Mucosa of rectum (tissue), 2 donors: ENCODE data around the gene RAB37.

Experiments
- H3K27ac ChIP-seq, 2 donors: one replicate each; pipeline ENCODE4 v1.7.0; 2013; ENCODE audit warnings: inconsistent platforms in 2 of 2, low read depth in 2 of 2, low read length in 2 of 2
- H3K27me3 ChIP-seq, 2 donors: one replicate each; pipeline ENCODE4 v1.7.0; 2013; ENCODE audit warnings: low read length in 2 of 2; ENCODE audit not compliant: control insufficient read depth in 2 of 2, insufficient read depth in 2 of 2
- H3K36me3 ChIP-seq, 2 donors: one replicate each; pipeline ENCODE4 v1.7.0; 2013; ENCODE audit warnings: low read length in 2 of 2; ENCODE audit not compliant: control insufficient read depth in 2 of 2, insufficient read depth in 2 of 2
- H3K4me1 ChIP-seq, 2 donors: one replicate each; pipeline ENCODE4 v1.7.0; 2013; ENCODE audit warnings: low read length in 2 of 2, mild to moderate bottlenecking in 1 of 2; ENCODE audit not compliant: control insufficient read depth in 2 of 2, insufficient read depth in 2 of 2
- H3K4me3 ChIP-seq, 2 donors: one replicate each; pipeline ENCODE4 v1.7.0; 2013; ENCODE audit warnings: low read length in 2 of 2
- H3K9ac ChIP-seq, 2 donors: one replicate each; pipeline ENCODE4 v1.7.0; 2013; ENCODE audit warnings: low read length in 2 of 2, low read depth in 1 of 2, mild to moderate bottlenecking in 1 of 2
- H3K9me3 ChIP-seq, 2 donors: one replicate each; pipeline ENCODE4 v1.7.0; 2013; ENCODE audit warnings: low read length in 2 of 2; ENCODE audit not compliant: control insufficient read depth in 2 of 2
- donor health status: healthy.
- donor health status: Normal muscosa, but diverticular disease.

Gene RAB37

DNA sequence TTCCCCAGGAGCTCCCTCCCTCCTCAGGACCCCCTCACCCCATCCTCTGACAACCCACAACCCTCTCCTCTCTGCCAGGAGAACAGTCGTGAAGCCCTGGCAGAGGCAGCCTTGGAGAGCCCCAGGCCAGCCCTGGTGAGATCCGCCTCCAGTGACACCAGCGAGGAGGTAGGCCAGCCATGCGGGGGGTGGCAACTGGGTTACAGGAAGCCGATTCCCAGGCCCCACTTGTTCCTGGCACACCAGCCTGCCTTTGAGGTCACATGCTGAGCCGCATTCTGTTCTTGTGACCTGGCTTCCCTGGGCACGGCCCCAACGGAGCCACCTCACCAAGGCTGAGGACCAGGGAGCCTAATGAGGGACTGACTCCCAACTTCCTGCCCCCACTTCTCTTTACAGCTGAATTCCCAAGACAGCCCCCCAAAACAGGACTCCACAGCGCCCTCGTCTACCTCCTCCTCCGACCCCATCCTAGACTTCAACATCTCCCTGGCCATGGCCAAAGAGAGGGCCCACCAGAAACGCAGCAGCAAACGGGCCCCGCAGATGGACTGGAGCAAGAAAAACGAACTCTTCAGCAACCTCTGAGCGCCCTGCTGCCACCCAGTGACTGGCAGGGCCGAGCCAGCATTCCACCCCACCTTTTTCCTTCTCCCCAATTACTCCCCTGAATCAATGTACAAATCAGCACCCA, 31.2 kb downstream of the RAB37 start:
- H3K9ac ChIP-seq, result no peak overlapping the region
- H3K27ac ChIP-seq, result no peak overlapping the region
- H3K9me3 ChIP-seq, result no peaks in the 10 kb centered on the region
- peaks cover 14 to 16% of the 10 kb centered on the region in 2 donors for H3K4me1 ChIP-seq
- H3K36me3 ChIP-seq, result peaks cover 36 to 56% of the 10 kb centered on the region in 2 donors
- no peaks in the 10 kb centered on the region for H3K27me3 ChIP-seq
- H3K4me3 ChIP-seq, result no peak overlapping the region

GRCh38 chr17:74768763-74769114, 31.7 kb downstream of the RAB37 start:
- no peaks in the 10 kb centered on the region for H3K27me3 ChIP-seq
- H3K9me3 ChIP-seq, result no peaks in the 10 kb centered on the region
- peaks cover 40 to 61% of the 10 kb centered on the region in 2 donors for H3K36me3 ChIP-seq
- H3K27ac ChIP-seq, result no peak overlapping the region
- no peak overlapping the region for H3K4me3 ChIP-seq
- H3K4me1 ChIP-seq, result peaks cover 9 to 11% of the 10 kb centered on the region in 2 donors
- no peak overlapping the region for H3K9ac ChIP-seq

DNA sequence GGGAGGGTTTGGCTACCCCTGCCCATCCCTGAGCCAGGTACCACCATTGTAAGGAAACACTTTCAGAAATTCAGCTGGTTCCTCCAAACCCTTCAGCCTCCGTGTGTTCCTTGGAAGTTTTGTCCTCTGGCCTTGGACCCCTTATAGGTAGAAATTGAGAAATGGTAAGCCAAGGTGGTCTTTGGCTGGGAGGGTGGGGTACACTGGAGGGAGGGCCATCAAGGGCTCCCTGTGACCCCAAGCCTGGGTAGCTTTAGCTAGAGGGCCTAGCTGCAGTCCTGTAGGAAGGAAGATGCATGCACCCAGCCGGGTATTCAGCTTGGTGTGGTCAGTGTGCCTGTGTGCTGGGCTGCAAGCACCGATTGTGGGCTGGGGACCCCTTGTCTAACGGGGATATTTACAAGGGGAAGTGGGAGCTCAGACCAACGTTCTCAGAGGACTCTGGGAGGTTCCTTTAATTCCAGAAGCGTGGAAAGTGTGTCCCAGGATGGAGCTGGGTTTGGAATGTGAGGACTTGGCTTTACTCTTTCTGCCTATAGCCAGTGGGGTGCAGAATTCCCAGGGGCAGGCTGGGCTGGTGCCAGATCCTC, 32.3 kb downstream of the RAB37 start:
- H3K4me3 ChIP-seq, result no peak overlapping the region
- peaks cover 40 to 61% of the 10 kb centered on the region in 2 donors for H3K36me3 ChIP-seq
- H3K9ac ChIP-seq, result no peak overlapping the region
- no peaks in the 10 kb centered on the region for H3K27me3 ChIP-seq
- H3K27ac ChIP-seq, result no peak overlapping the region
- peaks cover 5 to 7% of the 10 kb centered on the region in 2 donors for H3K4me1 ChIP-seq
- no peaks in the 10 kb centered on the region for H3K9me3 ChIP-seq

- peaks cover 40 to 61% of the 10 kb centered on the region in 2 donors for H3K36me3 ChIP-seq
- peak overlapping the region; percentile 16 to 32 for H3K27ac ChIP-seq
Observed at GRCh38 chr17:74769856-74770497, 32.9 kb downstream of the RAB37 start.

GRCh38 chr17:74770498-74771318, 33.7 kb downstream of the RAB37 start:
- Histone ChIP-seq H3K27ac (peak overlapping the region in 1 of 2 donors; percentile 32), H3K9ac (no peak overlapping the region), H3K27me3 (no peaks in the 10 kb centered on the region), H3K4me3 (no peak overlapping the region), H3K9me3 (no peaks in the 10 kb centered on the region), H3K4me1 (peaks cover 7 to 8% of the 10 kb centered on the region in 2 donors), H3K36me3 (peaks cover 40 to 60% of the 10 kb centered on the region in 2 donors)

More at GRCh38 chr17:74769856-74770497, 32.9 kb downstream of the RAB37 start:
- H3K4me3 ChIP-seq, result no peak overlapping the region
- H3K4me1 ChIP-seq, result peaks cover under 1 to 3% of the 10 kb centered on the region in 2 donors
- no peak overlapping the region for H3K9ac ChIP-seq
- H3K27me3 ChIP-seq, result no peaks in the 10 kb centered on the region
- H3K9me3 ChIP-seq, result no peaks in the 10 kb centered on the region

- Histone ChIP-seq H3K36me3 (peaks cover 40 to 58% of the 10 kb centered on the region in 2 donors), H3K27ac (no peak overlapping the region), H3K9ac (no peak overlapping the region), H3K4me1 (peaks cover 8% of the 10 kb centered on the region in 2 donors), H3K9me3 (no peaks in the 10 kb centered on the region), H3K27me3 (no peaks in the 10 kb centered on the region), H3K4me3 (no peak overlapping the region)
Observed at GRCh38 chr17:74771319-74771914, 34.4 kb downstream of the RAB37 start.

DNA sequence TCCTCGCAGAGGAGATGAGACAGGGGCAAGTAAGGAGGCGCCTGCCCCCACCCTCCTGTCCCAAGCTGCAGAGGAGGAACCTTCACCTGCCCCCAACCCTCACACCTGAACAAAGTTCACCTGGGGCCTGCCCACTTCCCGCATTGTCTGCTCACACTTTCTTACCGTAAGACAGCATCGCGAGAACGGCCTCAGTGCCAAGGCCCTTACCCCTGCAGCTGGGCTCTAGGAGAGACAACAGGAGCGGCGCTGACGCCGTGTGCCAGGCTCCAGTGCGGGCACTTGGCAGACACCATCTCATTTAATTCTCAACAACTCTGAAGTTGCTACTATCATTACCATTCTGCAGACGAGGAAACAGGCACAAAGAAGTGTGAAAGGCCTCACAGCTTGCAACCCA, 35.0 kb downstream of the RAB37 start:
- Histone ChIP-seq H3K27ac (no peak overlapping the region), H3K27me3 (no peaks in the 10 kb centered on the region), H3K9me3 (no peaks in the 10 kb centered on the region), H3K36me3 (peaks cover 40 to 54% of the 10 kb centered on the region in 2 donors), H3K4me1 (peaks cover 13% of the 10 kb centered on the region in 2 donors), H3K4me3 (no peak overlapping the region), H3K9ac (no peak overlapping the region)

GRCh38 chr17:74773414-74773813, 36.4 kb downstream of the RAB37 start:
- Histone ChIP-seq H3K36me3 (peaks cover 31 to 47% of the 10 kb centered on the region in 2 donors), H3K9me3 (no peaks in the 10 kb centered on the region), H3K27ac (no peak overlapping the region), H3K4me3 (no peak overlapping the region), H3K27me3 (no peaks in the 10 kb centered on the region), H3K4me1 (peaks cover 16 to 17% of the 10 kb centered on the region in 2 donors), H3K9ac (no peak overlapping the region)

- no peaks in the 10 kb centered on the region for H3K27me3 ChIP-seq
- no peak overlapping the region for H3K4me3 ChIP-seq
- H3K27ac ChIP-seq, result no peak overlapping the region
- H3K9me3 ChIP-seq, result no peaks in the 10 kb centered on the region
- peaks cover 16 to 18% of the 10 kb centered on the region in 2 donors for H3K4me1 ChIP-seq
- peaks cover 31 to 42% of the 10 kb centered on the region in 2 donors for H3K36me3 ChIP-seq
- no peak overlapping the region for H3K9ac ChIP-seq
Observed at GRCh38 chr17:74773871-74774286, 36.8 kb downstream of the RAB37 start.
